NT2/D1 (cell line): ENCODE measurements around the gene AMTN.

Source experiments
- DNase-seq: peaks from one replicate; pipeline ENCODE4 v3.0.0-alpha.2; 2011; ENCODE audit warnings: low read depth, low spot score
- H3K27me3 ChIP-seq: 2 replicates; pipeline ENCODE4 v1.6.0; 2011; ENCODE audit warnings: mild to moderate bottlenecking; ENCODE audit not compliant: insufficient read length, insufficient read depth
- H3K36me3 ChIP-seq: 2 replicates; pipeline ENCODE4 v1.6.1; 2011; ENCODE audit warnings: mild to moderate bottlenecking, low read length, mixed read lengths; ENCODE audit not compliant: insufficient read depth, insufficient read length
- H3K4me1 ChIP-seq: 2 replicates; pipeline ENCODE4 v1.5.1; 2011; ENCODE audit not compliant: insufficient read depth, insufficient read length
- H3K4me3 ChIP-seq: 2 replicates; pipeline ENCODE4 v1.5.1; 2011; ENCODE audit warnings: low read depth; ENCODE audit not compliant: insufficient read length
- H3K9ac ChIP-seq: 2 replicates; pipeline ENCODE4 v1.6.0; 2011; ENCODE audit warnings: low read depth; ENCODE audit not compliant: insufficient read length
- H3K9me3 ChIP-seq: 2 replicates; pipeline ENCODE4 v1.5.1; 2011; ENCODE audit warnings: mild to moderate bottlenecking, low read length; ENCODE audit not compliant: insufficient read depth
- SUZ12 ChIP-seq: IDR thresholded peaks from 2 replicates; pipeline ENCODE4 v1.6.1; 2011; ENCODE audit not compliant: insufficient read length, insufficient read depth; ENCODE audit errors: extremely low read depth
- YY1 ChIP-seq: IDR thresholded peaks from 2 replicates; pipeline ENCODE4 v1.6.1; 2011; ENCODE audit not compliant: insufficient read length, insufficient read depth
- ZNF274 ChIP-seq: IDR thresholded peaks from 2 replicates; pipeline ENCODE4 v1.6.1; 2011; ENCODE audit warnings: mild to moderate bottlenecking, low read depth, low read length

AMTN gene

DNA sequence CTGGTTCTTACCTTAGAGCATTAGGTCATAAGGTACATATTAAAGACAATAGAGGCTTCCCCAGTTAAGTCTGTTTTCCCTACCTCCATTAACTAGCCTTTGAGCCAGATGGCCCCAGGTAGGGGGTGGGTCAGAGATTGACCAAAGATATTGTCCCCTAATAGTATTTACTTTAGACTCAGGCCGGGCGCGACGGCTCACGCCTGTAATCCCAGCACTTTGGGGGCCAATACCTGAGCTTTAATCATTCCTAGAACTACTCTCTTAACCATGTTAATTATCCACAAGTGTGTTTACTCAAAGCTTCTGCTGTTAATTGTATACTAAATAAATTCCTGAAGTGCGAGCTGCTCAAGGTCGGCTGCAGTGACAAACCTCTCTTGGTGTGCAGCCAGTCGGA is 45.7 kb downstream of the AMTN start:
- Histone ChIP-seq H3K27me3 (no peaks in the 10 kb centered on the region), H3K4me1 (no peaks in the 10 kb centered on the region), H3K9me3 (no peaks in the 10 kb centered on the region), H3K36me3 (no peaks in the 10 kb centered on the region), H3K9ac (no peak overlapping the region), H3K4me3 (no peak overlapping the region)
- no peak for DNase-seq
- TF ChIP-seq ZNF274: no peak
- no peak for TF ChIP-seq YY1
- TF ChIP-seq SUZ12: no peak

GRCh38 chr4:70570796-70571195 is 52.4 kb downstream of the AMTN start:
- Histone ChIP-seq H3K4me1 (no peaks in the 10 kb centered on the region), H3K4me3 (no peak overlapping the region), H3K9ac (no peak overlapping the region), H3K9me3 (peaks cover 3% of the 10 kb centered on the region; the same call in 1 of the 2 replicates), H3K36me3 (no peaks in the 10 kb centered on the region), H3K27me3 (no peaks in the 10 kb centered on the region)
- TF ChIP-seq YY1: no peak
- DNase-seq: no peak

DNA sequence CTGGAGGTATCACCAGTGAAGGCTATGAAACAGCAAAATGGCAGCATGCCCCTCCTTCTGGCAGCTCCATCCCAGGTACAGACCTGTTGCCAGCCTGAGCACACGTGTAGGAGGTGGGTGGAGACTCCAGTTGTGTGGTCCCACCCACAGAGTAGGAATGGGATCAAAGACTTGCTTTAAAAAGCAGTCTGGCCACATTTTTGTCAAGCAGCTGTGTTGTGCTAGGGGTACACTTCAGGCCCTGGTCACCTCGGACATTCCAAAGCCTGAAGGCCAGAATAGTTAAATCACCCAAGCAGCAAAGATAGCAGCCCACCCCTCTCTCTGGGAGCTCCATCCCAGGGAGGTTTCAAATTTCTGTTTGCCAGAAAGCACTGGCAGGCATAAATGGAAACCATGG is 53.4 kb downstream of the AMTN start:
- DNase-seq: no peak
- no peaks in the 10 kb centered on the region for H3K27me3 ChIP-seq
- no peak overlapping the region for H3K9ac ChIP-seq
- no peaks in the 10 kb centered on the region for H3K36me3 ChIP-seq
- H3K4me3 ChIP-seq: no peak overlapping the region
- H3K9me3 ChIP-seq: peaks cover 6% of the 10 kb centered on the region; the same call in 1 of the 2 replicates
- no peaks in the 10 kb centered on the region for H3K4me1 ChIP-seq
- TF ChIP-seq SUZ12 (no peak), ZNF274 (no peak), YY1 (no peak)

- no peaks in the 10 kb centered on the region for H3K27me3 ChIP-seq
These were observed 57.6 kb downstream of the AMTN start for GRCh38 chr4:70575964-70576363.

DNA sequence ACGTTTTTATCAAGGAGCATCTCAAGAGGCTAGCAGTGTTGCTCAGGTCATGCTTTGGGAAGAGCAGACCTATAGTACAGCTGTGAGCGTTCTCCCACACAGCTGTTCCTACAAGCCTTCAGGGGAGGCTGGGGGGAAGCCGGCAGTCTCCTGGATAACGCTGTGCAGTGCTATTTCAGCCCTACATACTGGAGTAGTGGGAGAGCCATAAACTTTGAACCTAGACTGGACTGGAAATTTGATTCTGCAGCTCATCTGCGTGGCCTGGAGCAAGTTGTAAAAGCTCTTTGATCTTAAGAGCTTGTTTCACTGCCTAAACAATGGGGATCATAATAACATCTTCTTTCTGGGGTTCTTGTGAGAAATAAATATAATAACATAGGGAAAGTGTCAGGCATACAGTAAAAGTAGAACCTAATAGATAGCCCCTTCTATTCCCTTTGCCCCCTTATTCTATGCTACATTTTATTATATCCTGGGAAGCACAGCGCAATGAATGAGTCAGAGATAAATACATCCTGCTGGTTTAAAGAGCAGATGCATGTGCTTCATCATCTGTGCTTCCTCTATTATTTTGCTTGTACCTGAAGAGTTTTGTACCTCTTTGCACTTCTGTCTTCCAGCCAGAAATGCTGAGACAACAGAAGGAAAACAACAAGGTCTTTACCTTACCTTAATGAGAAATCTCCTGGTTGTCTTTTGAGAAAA is 59.0 kb downstream of the AMTN start:
- TF ChIP-seq SUZ12 (no peak), YY1 (no peak), ZNF274 (no peak)
- Histone ChIP-seq H3K4me3 (no peak overlapping the region), H3K9me3 (peaks cover 6% of the 10 kb centered on the region; the same call in 1 of the 2 replicates), H3K9ac (no peak overlapping the region), H3K4me1 (no peaks in the 10 kb centered on the region), H3K27me3 (no peaks in the 10 kb centered on the region), H3K36me3 (no peaks in the 10 kb centered on the region)
- DNase-seq: no peak

More at GRCh38 chr4:70575964-70576363, 57.6 kb downstream of the AMTN start:
- Histone ChIP-seq H3K4me3 (no peak overlapping the region), H3K4me1 (no peaks in the 10 kb centered on the region), H3K9me3 (peaks cover 6% of the 10 kb centered on the region; the same call in 1 of the 2 replicates), H3K36me3 (no peaks in the 10 kb centered on the region), H3K9ac (no peak overlapping the region)
- TF ChIP-seq ZNF274 (no peak), SUZ12 (no peak), YY1 (no peak)
- DNase-seq: no peak

GRCh38 chr4:70581980-70582379 is 63.6 kb downstream of the AMTN start:
- Histone ChIP-seq H3K4me3 (no peak overlapping the region), H3K36me3 (no peaks in the 10 kb centered on the region), H3K27me3 (no peaks in the 10 kb centered on the region), H3K4me1 (no peaks in the 10 kb centered on the region), H3K9me3 (no peaks in the 10 kb centered on the region), H3K9ac (no peak overlapping the region)
- DNase-seq: no peak
- TF ChIP-seq YY1 (no peak), SUZ12 (no peak)
